Trophoblast cell (in vitro differentiated cells and primary cell): ENCODE data around the gene SPRR1A.
"Not testable (repeated sequence)": the region's sequence is repeated elsewhere in the genome, so short reads cannot be mapped to it uniquely, and the experiment has no call there.

Source experiments
- DNase-seq, 2 donors: peaks; one replicate each; pipeline ENCODE4 v3.0.0-alpha.2; 2016
- H2AFZ ChIP-seq: 2 replicates; pipeline ENCODE4 v1.6.1; 2013; ENCODE audit warnings: low read length, moderate library complexity, mild to moderate bottlenecking; ENCODE audit not compliant: insufficient read depth, poor library complexity
- H2AK5ac ChIP-seq: 2 replicates; pipeline ENCODE4 v1.6.1; 2013; ENCODE audit warnings: mild to moderate bottlenecking, low read length
- H2BK120ac ChIP-seq: 2 replicates; pipeline ENCODE4 v1.6.1; 2013; ENCODE audit warnings: low read length, mild to moderate bottlenecking, moderate library complexity; ENCODE audit not compliant: insufficient read depth, poor library complexity
- H2BK12ac ChIP-seq: 2 replicates; pipeline ENCODE4 v1.6.1; 2013; ENCODE audit warnings: mild to moderate bottlenecking, low read length, moderate library complexity
- H2BK5ac ChIP-seq: 2 replicates; pipeline ENCODE4 v1.6.1; 2013; ENCODE audit warnings: low read length, low read depth, moderate library complexity, mild to moderate bottlenecking; ENCODE audit not compliant: poor library complexity
- H3K14ac ChIP-seq: 2 replicates; pipeline ENCODE4 v1.6.1; 2013; ENCODE audit warnings: mild to moderate bottlenecking, low read length
- H3K18ac ChIP-seq: 2 replicates; pipeline ENCODE4 v1.6.1; 2013; ENCODE audit warnings: mild to moderate bottlenecking, low read length
- H3K23ac ChIP-seq: 2 replicates; pipeline ENCODE4 v1.6.1; 2013; ENCODE audit warnings: low read length
- H3K27ac ChIP-seq: 2 replicates; pipeline ENCODE4 v1.5.1; 2013; ENCODE audit warnings: low read depth, mild to moderate bottlenecking, inconsistent platforms, low read length, moderate library complexity
- H3K27me3 ChIP-seq: 2 replicates; pipeline ENCODE4 v1.6.1; 2013; ENCODE audit warnings: inconsistent platforms, mild to moderate bottlenecking, low read length, moderate library complexity; ENCODE audit not compliant: insufficient read depth
- H3K36me3 ChIP-seq, 2 experiments: 1 replicate in 1 of 2; 2 replicates in 1 of 2; pipeline ENCODE4 v1.6.1; 2013; ENCODE audit warnings: low read length in 2 of 2, mild to moderate bottlenecking in 2 of 2, moderate library complexity in 1 of 2; ENCODE audit not compliant: insufficient read depth in 2 of 2, control insufficient read depth in 1 of 2
- H3K4ac ChIP-seq: 2 replicates; pipeline ENCODE4 v1.6.1; 2013; ENCODE audit warnings: low read depth, mild to moderate bottlenecking, low read length, moderate library complexity
- H3K4me1 ChIP-seq, 2 experiments: 1 replicate in 1 of 2; 2 replicates in 1 of 2; pipeline ENCODE4 v1.6.1; 2013; ENCODE audit warnings: low read length in 2 of 2, mild to moderate bottlenecking in 2 of 2, moderate library complexity in 1 of 2; ENCODE audit not compliant: insufficient read depth in 2 of 2, control insufficient read depth in 1 of 2
- H3K4me2 ChIP-seq: 2 replicates; pipeline ENCODE4 v1.6.1; 2013; ENCODE audit warnings: inconsistent platforms, mild to moderate bottlenecking, low read length, moderate library complexity
- H3K4me3 ChIP-seq: 2 replicates; pipeline ENCODE4 v1.5.1; 2013; ENCODE audit warnings: mild to moderate bottlenecking, low read depth, low read length, inconsistent platforms
- H3K79me1 ChIP-seq: one replicate; pipeline ENCODE4 v1.6.1; 2013; ENCODE audit warnings: low read length
- H3K79me2 ChIP-seq: 2 replicates; pipeline ENCODE4 v1.6.1; 2013; ENCODE audit warnings: low read length, mild to moderate bottlenecking; ENCODE audit not compliant: control insufficient read depth, insufficient read depth, poor library complexity
- H3K9ac ChIP-seq: 2 replicates; pipeline ENCODE4 v1.6.1; 2013; ENCODE audit warnings: mild to moderate bottlenecking, low read length
- H3K9me3 ChIP-seq: 2 replicates; pipeline ENCODE4 v1.6.1; 2013; ENCODE audit warnings: low read depth, mild to moderate bottlenecking, control low read depth, inconsistent platforms, low read length; ENCODE audit not compliant: insufficient read depth
- H4K12ac ChIP-seq: 2 replicates; pipeline ENCODE4 v1.6.1; 2013; ENCODE audit warnings: low read depth, mild to moderate bottlenecking, low read length, moderate library complexity
- H4K8ac ChIP-seq: 2 replicates; pipeline ENCODE4 v1.6.1; 2013; ENCODE audit warnings: low read depth, mild to moderate bottlenecking, low read length, moderate library complexity
- H4K91ac ChIP-seq: one replicate; pipeline ENCODE4 v1.6.1; 2013; ENCODE audit warnings: low read depth, mild to moderate bottlenecking, low read length, moderate library complexity
- WGBS: extraction: QIAGEN DNeasy Blood & Tissue Kit; methylation state at CpG from one replicate; pipeline ENCODE4 v1.1.7; 2013; ENCODE audit warnings: missing lambda C conversion rate; ENCODE audit not compliant: insufficient read length, insufficient coverage; ENCODE audit errors: extremely low coverage; 5-methylcytosine and 5-hydroxymethylcytosine counted together

Gene SPRR1A

GRCh38 chr1:153001382-153001781 is 17.5 kb downstream of the SPRR1A start, which contains the start of gene SPRR3:
SPRR3 (plus strand) TSS chr1:153001749; CDS start chr1:153003021, 1,272 bp downstream.
- no peak within 1 kb of the TSS for H3K18ac ChIP-seq
- H3K4me2 ChIP-seq = no peak within 1 kb of the TSS
- H2BK120ac ChIP-seq = no peak within 1 kb of the TSS
- no peaks in the 10 kb centered on the region for H3K9me3 ChIP-seq
- no peaks in the 10 kb centered on the region for H3K79me1 ChIP-seq
- H3K23ac ChIP-seq = no peak within 1 kb of the TSS
- DNase-seq = peak; percentile 75 to 93
- H4K8ac ChIP-seq = peak within 1 kb of the TSS; percentile 63
- no peak within 1 kb of the TSS for H2BK5ac ChIP-seq
- H3K4me3 ChIP-seq = no peak within 1 kb of the TSS
- no peak within 1 kb of the TSS for H2AK5ac ChIP-seq
- no peak within 1 kb of the TSS for H3K4ac ChIP-seq
- no CpG with 5 or more reads among the region's 2 CpGs for WGBS
- no peak within 1 kb of the TSS for H3K14ac ChIP-seq
- peaks cover 1% of the 10 kb centered on the region for H3K79me2 ChIP-seq
- no peak within 1 kb of the TSS for H3K27ac ChIP-seq
- no peak within 1 kb of the TSS for H4K91ac ChIP-seq
- peak within 1 kb of the TSS; percentile 84 for H2BK12ac ChIP-seq
- no peak within 1 kb of the TSS for H3K9ac ChIP-seq
- H2AFZ ChIP-seq = peak within 1 kb of the TSS; percentile 55
- H3K36me3 ChIP-seq = no peaks in the 10 kb centered on the region
- H3K27me3 ChIP-seq = no peaks in the 10 kb centered on the region
- H3K4me1 ChIP-seq = peaks cover 15 to 22% of the 10 kb centered on the region in 2 experiments
- no peak within 1 kb of the TSS for H4K12ac ChIP-seq

- H3K4me3 ChIP-seq, H3K9ac ChIP-seq, H4K91ac ChIP-seq, H3K4ac ChIP-seq, H2AFZ ChIP-seq, H4K8ac ChIP-seq, H3K79me2 ChIP-seq, DNase-seq, H3K4me2 ChIP-seq, H3K36me3 ChIP-seq, H3K4me1 ChIP-seq, H3K14ac ChIP-seq, H3K9me3 ChIP-seq, H3K23ac ChIP-seq, H3K79me1 ChIP-seq, H3K27ac ChIP-seq, H3K18ac ChIP-seq, H4K12ac ChIP-seq, H2BK12ac ChIP-seq, H2BK5ac ChIP-seq, H2AK5ac ChIP-seq, H2BK120ac ChIP-seq, H3K27me3 ChIP-seq: not testable (repeated sequence)
- WGBS = no CpG with 5 or more reads among the region's 8 CpGs
Observed at GRCh38 chr1:153011235-153011758, 27.4 kb downstream of the SPRR1A start.

- H3K4ac ChIP-seq, H2BK12ac ChIP-seq, H3K27ac ChIP-seq, H3K14ac ChIP-seq, H3K18ac ChIP-seq, H3K4me2 ChIP-seq, H4K12ac ChIP-seq, H4K91ac ChIP-seq, H3K9me3 ChIP-seq, H3K27me3 ChIP-seq, H3K23ac ChIP-seq, H3K4me3 ChIP-seq, H3K9ac ChIP-seq, H3K79me2 ChIP-seq, H3K36me3 ChIP-seq, H2AK5ac ChIP-seq, H4K8ac ChIP-seq, H2BK5ac ChIP-seq, H2AFZ ChIP-seq, H2BK120ac ChIP-seq, H3K4me1 ChIP-seq, H3K79me1 ChIP-seq, DNase-seq: not testable (repeated sequence)
- WGBS = no CpG with 5 or more reads among the region's 2 CpGs
Observed at GRCh38 chr1:153021829-153022228, 37.9 kb downstream of the SPRR1A start.

- not testable (repeated sequence) for H3K4me1 ChIP-seq, H2BK120ac ChIP-seq, H3K36me3 ChIP-seq, H4K8ac ChIP-seq, H3K79me1 ChIP-seq, DNase-seq, H4K91ac ChIP-seq, H3K4me3 ChIP-seq, H3K23ac ChIP-seq, H3K9me3 ChIP-seq, H3K27me3 ChIP-seq, H2AFZ ChIP-seq, H2BK12ac ChIP-seq, H3K4ac ChIP-seq, H2AK5ac ChIP-seq, H3K4me2 ChIP-seq, H3K14ac ChIP-seq, H4K12ac ChIP-seq, H3K79me2 ChIP-seq, H3K18ac ChIP-seq, H3K27ac ChIP-seq, H2BK5ac ChIP-seq, H3K9ac ChIP-seq
- no CpG with 5 or more reads among the region's 9 CpGs for WGBS
Observed at GRCh38 chr1:153022340-153022739, 38.5 kb downstream of the SPRR1A start.
